ENCODE data around the gene CAPZB.

The CAPZB gene

GRCh38 chr1:19418503-19418971 lies 66.8 kb downstream of the CAPZB start:
- Histone ChIP-seq H3K36me3 (ENCODE audit: insufficient read depth, low read length) (peaks cover 46% of the 10 kb centered on the region), H3K79me2 (ENCODE audit: insufficient read depth, low read length) (peaks cover 26% of the 10 kb centered on the region), H3K4me1 (ENCODE audit: insufficient read depth, low read length, severe bottlenecking) (peaks cover 7% of the 10 kb centered on the region), H3K9ac (ENCODE audit: low read length) (no peak overlapping the region), H3K27me3 (ENCODE audit: insufficient read depth, low read length) (no peaks in the 10 kb centered on the region), H3F3A (ENCODE audit: insufficient read depth, low read length) (no peaks in the 10 kb centered on the region), H4K20me1 (ENCODE audit: insufficient read depth, low read length) (peaks cover 2% of the 10 kb centered on the region; the same call in 1 of the 2 replicates), H2AFZ (ENCODE audit: low read length) (no peak overlapping the region), H3K9me2 (ENCODE audit: low read depth, low read length) (no peaks in the 10 kb centered on the region), H3K9me3 (ENCODE audit: low read length) (no peaks in the 10 kb centered on the region), H3K4me3 (ENCODE audit: low read depth, low read length, poor library complexity, severe bottlenecking) (no peak overlapping the region), H3K27ac (ENCODE audit: low read depth, low read length, poor library complexity, severe bottlenecking) (no peak overlapping the region), H3K4me2 (ENCODE audit: low read length) (no peak overlapping the region)
- TF ChIP-seq CTCF (IDR thresholded peaks at IDR 0.05; ENCODE audit: low read length) = no peak
- TF ChIP-seq EZH2 (IDR thresholded peaks at IDR 0.05; ENCODE audit: borderline replicate concordance, low read length) = no peak

GRCh38 chr1:19416921-19417470 lies 68.3 kb downstream of the CAPZB start:
- no peak overlapping the region for H3K9ac ChIP-seq (ENCODE audit: low read length)
- TF ChIP-seq EZH2 (IDR thresholded peaks at IDR 0.05; ENCODE audit: borderline replicate concordance, low read length) = no peak
- TF ChIP-seq CTCF (IDR thresholded peaks at IDR 0.05; ENCODE audit: low read length) = no peak
- peaks cover 15% of the 10 kb centered on the region; the same call in 1 of the 2 replicates for H3K79me2 ChIP-seq (ENCODE audit: insufficient read depth, low read length)
- H3K4me3 ChIP-seq (ENCODE audit: low read depth, low read length, poor library complexity, severe bottlenecking) = no peak overlapping the region
- H3K4me1 ChIP-seq (ENCODE audit: insufficient read depth, low read length, severe bottlenecking) = peaks cover 19% of the 10 kb centered on the region
- H3K4me2 ChIP-seq (ENCODE audit: low read length) = no peak overlapping the region
- peaks cover 2% of the 10 kb centered on the region; the same call in 1 of the 2 replicates for H4K20me1 ChIP-seq (ENCODE audit: insufficient read depth, low read length)
- H3K9me3 ChIP-seq (ENCODE audit: low read length) = no peaks in the 10 kb centered on the region
- H3F3A ChIP-seq (ENCODE audit: insufficient read depth, low read length) = no peaks in the 10 kb centered on the region
- H2AFZ ChIP-seq (ENCODE audit: low read length) = no peak overlapping the region
- no peaks in the 10 kb centered on the region for H3K27me3 ChIP-seq (ENCODE audit: insufficient read depth, low read length)
- H3K27ac ChIP-seq (ENCODE audit: low read depth, low read length, poor library complexity, severe bottlenecking) = no peak overlapping the region
- no peaks in the 10 kb centered on the region for H3K9me2 ChIP-seq (ENCODE audit: low read depth, low read length)
- H3K36me3 ChIP-seq (ENCODE audit: insufficient read depth, low read length) = peaks cover 46% of the 10 kb centered on the region

GRCh38 chr1:19416145-19416544 lies 69.2 kb downstream of the CAPZB start:
- no peak overlapping the region for H3K4me2 ChIP-seq (ENCODE audit: low read length)
- peaks cover 46% of the 10 kb centered on the region for H3K36me3 ChIP-seq (ENCODE audit: insufficient read depth, low read length)
- peaks cover 7% of the 10 kb centered on the region; the same call in 1 of the 2 replicates for H3K79me2 ChIP-seq (ENCODE audit: insufficient read depth, low read length)

More at GRCh38 chr1:19416145-19416544, 69.2 kb downstream of the CAPZB start:
- no peak overlapping the region for H2AFZ ChIP-seq (ENCODE audit: low read length)
- H3K27ac ChIP-seq (ENCODE audit: low read depth, low read length, poor library complexity, severe bottlenecking) = no peak overlapping the region
- no peaks in the 10 kb centered on the region for H3K27me3 ChIP-seq (ENCODE audit: insufficient read depth, low read length)
- TF ChIP-seq CTCF (IDR thresholded peaks at IDR 0.05; ENCODE audit: low read length) (no peak), EZH2 (IDR thresholded peaks at IDR 0.05; ENCODE audit: borderline replicate concordance, low read length) (no peak)
- H3K9me3 ChIP-seq (ENCODE audit: low read length) = no peaks in the 10 kb centered on the region
- peaks cover 2% of the 10 kb centered on the region; the same call in 1 of the 2 replicates for H4K20me1 ChIP-seq (ENCODE audit: insufficient read depth, low read length)
- no peaks in the 10 kb centered on the region for H3K9me2 ChIP-seq (ENCODE audit: low read depth, low read length)
- H3K4me3 ChIP-seq (ENCODE audit: low read depth, low read length, poor library complexity, severe bottlenecking) = no peak overlapping the region
- no peaks in the 10 kb centered on the region for H3F3A ChIP-seq (ENCODE audit: insufficient read depth, low read length)
- no peak overlapping the region for H3K9ac ChIP-seq (ENCODE audit: low read length)
- peaks cover 28% of the 10 kb centered on the region for H3K4me1 ChIP-seq (ENCODE audit: insufficient read depth, low read length, severe bottlenecking)

Measured in OCI-LY1 (cell line).